HG03457 (cell line): ENCODE results near the gene GON7.
"Not testable (repeated sequence)": the region's sequence is repeated elsewhere in the genome, so short reads cannot be mapped to it uniquely, and the experiment has no call there.

Experiments used
- ATAC-seq: cut with Tn5 transposase; IDR thresholded peaks from one replicate; pipeline ENCODE4 v1.9.1; 2021; ENCODE audit warnings: moderate number of reproducible peaks; ENCODE audit not compliant: unreplicated experiment

Gene GON7

DNA sequence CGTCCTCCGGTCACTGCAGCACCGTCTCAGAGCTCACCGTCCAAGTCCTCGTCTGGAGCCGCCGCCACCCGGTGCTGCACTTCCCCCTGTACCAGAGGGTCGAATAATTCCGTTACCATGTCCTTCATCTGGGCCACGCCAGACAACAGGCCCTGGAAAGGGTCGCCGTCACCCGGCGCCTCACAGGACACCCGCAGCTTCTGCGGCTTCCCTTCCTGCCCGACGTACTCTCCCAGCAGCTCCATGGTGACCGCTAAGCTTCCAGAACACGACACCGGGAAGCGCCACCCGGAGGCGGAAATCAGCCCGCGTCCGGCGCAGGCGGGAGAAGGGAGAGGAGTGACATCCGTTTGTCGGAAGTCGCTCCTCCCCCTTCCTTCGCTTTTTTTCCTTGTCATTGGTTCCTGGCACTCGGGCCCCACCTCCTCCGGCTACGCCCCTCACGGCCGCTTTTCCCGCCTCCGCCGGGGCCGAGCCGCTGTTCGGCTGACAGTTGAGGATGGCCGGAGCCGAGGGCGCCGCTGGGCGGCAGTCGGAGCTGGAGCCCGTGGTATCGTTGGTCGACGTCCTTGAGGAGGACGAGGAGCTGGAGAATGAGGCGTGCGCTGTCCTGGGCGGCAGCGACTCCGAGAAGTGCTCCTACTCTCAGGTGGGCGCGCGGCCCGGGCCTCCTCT is at the start of gene GON7, which contains the start of gene UBR7:
Gene GON7 (minus strand): TSS at position 273 of the 675 bp plus-strand sequence. CDS start 28 bp downstream, at position 245.
Gene UBR7 (plus strand): TSS at position 464 of the 675 bp plus-strand sequence. CDS start 36 bp downstream, at position 500.
- ATAC-seq, result peak; percentile 71

DNA sequence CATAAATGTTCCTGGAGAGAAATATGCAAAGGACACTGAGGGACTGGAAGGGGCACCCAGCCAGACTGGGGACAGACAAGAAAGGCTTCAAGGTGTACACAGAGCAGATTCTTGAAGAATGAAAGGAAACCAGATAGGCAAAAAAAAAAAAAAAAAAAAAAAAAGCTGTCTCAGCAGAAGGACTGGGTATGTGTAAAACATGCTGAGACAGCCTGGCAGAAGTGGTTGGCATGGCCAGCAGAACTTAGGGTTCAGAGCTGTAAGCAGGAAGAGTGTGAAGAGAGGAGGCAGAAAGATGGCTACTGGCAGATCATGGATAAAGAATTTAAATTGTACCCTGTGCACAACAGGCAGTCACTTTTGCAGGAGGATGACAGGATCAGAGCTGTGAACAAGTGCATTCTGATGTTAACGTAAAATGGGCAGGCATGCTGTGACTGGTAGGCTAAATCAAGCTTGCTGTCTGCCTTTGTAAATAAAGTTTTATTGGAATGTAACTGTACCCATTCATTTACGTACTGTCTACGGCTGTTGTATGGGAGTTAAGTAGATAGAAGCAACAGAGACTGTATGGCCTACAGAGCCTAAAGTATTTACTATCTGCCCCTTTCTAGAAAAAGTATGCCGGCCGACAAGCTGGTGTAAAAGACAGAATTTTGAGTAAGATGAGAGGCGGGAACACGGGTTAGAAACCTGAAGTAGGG is 42.4 kb upstream of the GON7 start:
- no peak for ATAC-seq

DNA sequence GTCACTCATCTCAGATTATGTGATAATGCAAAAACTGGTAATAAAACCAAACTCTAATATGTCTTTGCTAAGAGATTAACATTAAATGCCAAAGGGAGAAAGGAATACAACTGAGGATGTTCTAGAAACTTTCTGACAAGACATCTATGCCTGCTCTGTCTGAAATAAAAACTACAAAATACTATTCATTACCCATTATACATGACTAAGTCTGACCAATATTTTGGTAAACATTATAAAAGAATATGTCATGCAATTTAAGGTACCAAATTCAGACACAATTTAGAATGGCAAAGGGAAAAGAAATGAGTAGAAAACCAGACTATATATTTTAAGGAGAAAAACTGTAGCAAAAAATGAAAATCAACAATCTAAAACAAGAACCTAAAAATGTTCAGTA is 39.7 kb upstream of the GON7 start:
- ATAC-seq, result no peak

DNA sequence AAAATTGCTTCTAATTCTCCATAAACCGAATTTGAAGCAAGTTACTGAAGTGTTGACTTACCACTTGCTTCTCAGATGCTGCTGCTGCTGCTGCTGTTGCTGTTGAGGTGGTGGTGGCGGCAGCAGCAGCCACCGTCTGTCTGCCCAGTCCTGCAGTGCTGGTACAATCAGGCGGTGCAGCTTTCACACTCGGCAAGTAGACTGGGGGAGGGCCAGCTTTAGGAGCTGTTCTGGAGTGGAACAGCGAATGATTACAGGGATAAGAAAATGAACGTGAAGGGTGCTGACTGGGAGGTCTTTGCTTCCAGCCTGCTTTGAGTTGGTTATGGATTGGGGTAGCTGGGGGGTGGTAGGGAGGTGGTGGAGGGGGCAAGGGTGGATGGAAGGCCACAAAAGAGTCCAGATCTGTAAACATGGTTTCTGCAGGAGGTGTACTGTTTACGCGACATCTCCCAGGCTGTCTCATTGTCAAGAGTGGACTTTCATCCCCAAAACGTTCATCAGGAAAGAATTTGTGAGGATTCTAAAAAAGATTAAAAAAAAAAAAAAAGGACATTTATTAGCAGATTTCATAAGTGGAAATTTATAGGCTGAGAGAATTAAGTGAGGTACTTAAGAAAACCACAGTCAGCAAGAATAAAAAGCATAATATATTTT is 39.0 kb upstream of the GON7 start:
- no peak for ATAC-seq

GRCh38 chr14:93240678-93241000 is 33.8 kb upstream of the GON7 start:
- no peak for ATAC-seq

GRCh38 chr14:93239869-93240677 is 33.2 kb upstream of the GON7 start:
- ATAC-seq, result no peak

DNA sequence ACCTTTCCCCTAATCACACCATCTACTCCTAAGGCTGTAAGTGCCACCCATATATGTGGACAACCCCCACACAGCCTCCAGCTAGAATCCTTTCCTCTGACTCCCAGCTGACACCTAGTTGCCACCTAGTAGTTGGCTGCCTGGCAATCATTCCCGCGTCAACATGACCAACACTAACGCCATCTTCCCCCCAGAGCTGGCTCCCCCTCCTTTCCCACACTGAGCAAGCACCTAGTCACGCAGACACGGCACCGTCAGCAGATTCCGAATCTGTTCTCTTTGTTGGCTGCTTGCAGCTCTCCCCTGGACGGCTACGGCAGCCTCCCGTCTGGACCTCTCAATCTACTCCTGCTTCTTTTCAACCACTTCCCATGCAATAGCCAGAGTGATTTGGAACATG is 27.9 kb upstream of the GON7 start:
- ATAC-seq, result no peak

DNA sequence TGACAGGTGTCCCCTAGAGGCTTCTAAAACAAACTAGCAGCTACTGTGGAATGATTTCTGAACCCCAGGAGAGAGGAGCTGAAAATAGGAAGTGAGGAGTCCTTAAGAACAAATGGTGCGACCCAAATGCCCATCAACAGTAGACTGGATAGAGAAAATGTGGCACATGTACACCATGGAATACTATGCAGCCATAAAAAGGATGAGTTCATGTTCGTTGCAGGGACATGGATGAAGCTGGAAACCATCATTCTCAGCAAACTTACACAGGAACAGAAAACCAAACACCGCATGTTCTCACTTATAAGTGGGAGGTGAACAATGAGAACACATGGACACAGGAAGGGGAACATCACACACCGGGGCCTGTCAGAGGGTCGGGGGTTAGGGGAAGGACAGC is 26.2 kb upstream of the GON7 start:
- ATAC-seq, result not testable (repeated sequence)

DNA sequence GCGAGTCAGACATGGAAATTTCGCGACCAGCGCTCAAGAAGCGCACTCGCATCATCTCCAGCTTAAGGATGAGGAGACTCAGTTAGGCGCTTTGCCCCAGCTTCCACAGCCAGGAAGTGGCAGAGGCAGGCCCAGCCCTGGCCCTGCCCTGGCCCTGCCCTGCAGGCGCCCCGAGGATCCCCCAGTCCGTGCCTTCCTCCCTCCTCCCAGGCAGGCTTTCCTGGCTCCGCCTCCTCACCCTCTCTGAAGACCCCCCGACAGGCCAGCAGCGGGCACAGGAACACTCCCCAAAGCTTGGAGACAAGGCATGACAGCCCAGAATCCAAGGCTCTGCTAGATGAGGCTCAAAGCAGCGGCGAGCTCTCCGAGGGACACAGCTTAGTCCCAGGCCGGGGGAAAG is 25.3 kb upstream of the GON7 start:
- no peak for ATAC-seq

- no peak for ATAC-seq
Observed at GRCh38 chr14:93231129-93231979, 24.5 kb upstream of the GON7 start.

- ATAC-seq, result no peak
Observed at GRCh38 chr14:93230539-93230938, 23.7 kb upstream of the GON7 start.

GRCh38 chr14:93228550-93228949 is 21.7 kb upstream of the GON7 start:
- no peak for ATAC-seq

DNA sequence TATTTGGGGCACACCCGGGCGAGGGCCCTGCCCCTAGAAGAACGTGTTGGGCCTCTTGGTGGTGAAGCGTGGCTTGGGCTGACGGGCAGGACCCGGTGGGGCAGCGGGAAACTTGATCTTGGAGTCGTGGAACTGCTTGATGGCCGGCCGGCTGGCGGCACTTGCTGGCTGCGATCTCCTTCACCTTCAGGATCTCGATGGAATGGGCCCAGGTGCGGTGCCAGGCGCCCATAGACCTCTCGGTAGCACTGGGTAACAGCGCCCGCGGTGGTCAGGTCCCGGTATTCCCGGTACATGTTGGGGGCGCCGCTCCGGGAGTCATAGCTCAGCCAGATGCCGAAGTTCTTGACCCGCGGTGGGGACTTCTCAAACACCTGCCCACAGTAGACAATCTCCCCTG is 16.7 kb upstream of the GON7 start:
- ATAC-seq, result no peak

DNA sequence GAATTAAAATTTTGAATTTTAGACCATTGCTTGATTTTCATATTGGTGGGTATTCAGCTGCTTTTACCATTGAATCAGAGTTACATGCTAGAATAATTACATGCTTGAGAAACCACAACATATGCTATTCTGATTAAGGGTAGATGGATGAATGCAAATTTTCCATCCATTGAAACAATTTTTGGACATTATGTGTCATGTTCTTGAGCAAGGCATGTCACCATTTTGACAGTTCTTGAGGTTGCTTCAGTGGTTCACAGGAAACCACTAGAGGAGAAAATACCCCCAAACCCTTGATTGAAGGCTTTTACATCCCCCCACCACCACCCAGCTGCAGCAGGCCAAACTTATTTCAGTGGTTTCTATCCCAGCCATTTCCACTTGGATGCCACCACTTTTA is 13.6 kb upstream of the GON7 start:
- ATAC-seq, result no peak

GRCh38 chr14:93219103-93219726 is 12.3 kb upstream of the GON7 start:
- ATAC-seq, result no peak

GRCh38 chr14:93214598-93214997 is 7.7 kb upstream of the GON7 start:
- no peak for ATAC-seq

DNA sequence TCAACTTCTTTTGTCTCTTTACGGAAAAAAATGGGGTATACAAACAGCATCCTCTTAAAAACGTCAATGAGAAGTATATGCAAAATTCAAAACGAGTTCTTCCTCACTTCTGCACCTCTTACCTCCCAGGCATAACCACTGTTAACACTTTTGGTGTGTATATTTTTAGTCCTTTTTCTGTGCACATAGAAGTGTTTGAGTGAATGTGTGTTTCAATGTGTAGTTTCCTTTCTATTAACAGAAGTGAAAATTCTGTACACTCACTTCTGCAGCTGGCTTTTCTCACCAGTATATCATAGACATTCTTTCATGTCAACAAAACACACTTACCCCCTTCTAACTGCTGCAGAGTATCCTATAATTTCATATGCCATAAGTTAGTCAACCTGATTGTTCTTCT is 5.6 kb upstream of the GON7 start:
- ATAC-seq, result no peak

- peak; percentile 23 for ATAC-seq
Observed at GRCh38 chr14:93207468-93208308, 823 bp upstream of the GON7 start.

GRCh38 chr14:93201155-93201704 is 5.6 kb downstream of the GON7 start:
- ATAC-seq, result no peak
